Cardiac septum (tissue), 1 donor: ENCODE results near the gene KLHL17. TPM values are rescaled to one million over a fixed set of nuclear protein-coding genes. Genes with fewer than 3 reads are reported as not detected.

Source experiments
- DNase-seq: peaks from one replicate; pipeline ENCODE4 v3.0.0-alpha.2; 2020; ENCODE audit warnings: low spot score
- intact Hi-C: fragments of 100-400 bp; cut with DNase I; formaldehyde crosslinking; loops from one replicate; pipeline ENCODE4 v1.14.0; 2022
- total RNA-seq: library from RNA; stranded (reverse); fragmentation: NEBNext Ultra II Directional; extraction: Animal tissue kit (Norgen Biotek cat#: 25700); gene quantifications from one replicate; pipeline ENCODE4 v1.2.1, GENCODE V29; 2021
- donor health status: DM: no; HTN: no; CAD: no.

KLHL17 gene
- total RNA-seq, 1 donor from 2014 or later: 4.8 TPM

DNA sequence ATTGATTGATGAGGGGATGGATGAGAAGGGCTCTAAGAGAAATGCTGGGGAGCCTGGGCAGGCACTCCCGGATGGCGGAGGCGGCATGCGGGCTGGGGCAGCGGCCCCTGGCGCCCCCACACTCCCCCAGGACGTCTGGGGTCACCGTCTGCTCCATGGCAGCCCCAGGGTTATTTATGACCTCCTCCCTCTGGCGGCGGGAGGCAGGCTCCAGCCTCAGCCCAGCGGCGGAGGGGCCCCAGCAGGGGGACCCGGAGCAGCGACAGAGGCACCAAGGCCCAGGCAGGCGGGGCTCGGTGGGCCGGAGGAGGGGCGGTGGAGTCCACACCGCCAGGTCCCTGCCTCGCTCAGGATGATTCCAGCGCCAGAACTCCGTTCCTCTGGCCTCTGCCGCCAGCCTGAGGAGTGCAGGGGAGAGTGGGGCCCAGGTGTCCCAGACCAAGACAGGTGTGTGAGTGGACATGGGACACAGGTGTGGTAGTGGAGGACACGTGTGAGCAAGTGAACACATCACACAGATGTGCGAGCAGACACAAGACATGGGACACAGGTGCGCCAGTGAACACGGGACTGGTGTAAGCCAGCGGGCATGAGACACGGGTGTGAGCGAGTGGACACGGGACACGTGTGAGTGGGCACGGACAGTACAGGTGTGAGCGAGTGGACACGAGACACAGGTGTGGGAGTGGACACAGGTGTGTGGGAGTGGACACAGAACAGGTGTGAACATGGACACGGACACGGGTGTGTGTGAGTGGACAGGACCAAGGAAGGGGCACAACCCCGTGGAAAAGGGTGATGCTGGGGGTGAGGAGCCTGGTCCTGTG is 39.2 kb upstream of the KLHL17 start:
- no peak for DNase-seq
- intact Hi-C loops: no loop called here

GRCh38 chr1:923131-923990 is 37.0 kb upstream of the KLHL17 start, which contains the start of gene SAMD11:
Gene SAMD11 (plus strand): TSS chr1:923923. CDS start chr1:924432, 509 bp downstream.
- DNase-seq: peak; percentile 84
- intact Hi-C loops: loop anchor here (2.0 kb wide), 1 partner anchor 17 kb away; no protein-coding TSS in a partner anchor

DNA sequence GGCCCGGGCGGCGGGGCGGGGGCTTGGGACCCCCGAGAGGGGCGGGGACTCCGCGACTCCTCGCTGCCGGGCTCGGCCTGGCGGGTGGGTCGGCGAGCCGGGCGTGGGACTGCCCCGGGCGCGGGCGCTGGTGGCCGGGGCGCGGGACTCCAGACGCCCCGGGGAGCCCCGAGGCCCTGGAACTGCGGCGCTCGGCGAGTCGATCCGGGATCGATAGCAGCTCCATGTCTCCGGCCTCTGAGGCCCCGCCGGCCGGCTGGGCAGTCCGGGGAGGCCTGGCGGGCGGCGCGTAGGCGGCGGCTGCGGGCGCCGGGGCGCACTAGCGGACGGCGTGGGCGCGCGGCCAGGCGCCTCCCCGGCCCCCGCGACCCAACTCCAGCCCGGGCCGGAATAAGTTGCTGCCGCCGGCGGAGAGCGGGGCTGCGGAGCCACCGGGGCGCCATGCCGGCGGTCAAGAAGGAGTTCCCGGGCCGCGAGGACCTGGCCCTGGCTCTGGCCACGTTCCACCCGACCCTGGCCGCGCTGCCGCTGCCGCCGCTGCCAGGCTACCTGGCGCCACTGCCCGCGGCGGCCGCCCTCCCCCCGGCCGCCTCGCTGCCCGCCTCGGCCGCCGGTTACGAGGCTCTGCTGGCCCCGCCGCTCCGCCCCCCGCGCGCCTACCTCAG is 36.3 kb upstream of the KLHL17 start:
- DNase-seq: no peak
- intact Hi-C loops: loop anchor here (2.0 kb wide), 1 partner anchor 17 kb away; no protein-coding TSS in a partner anchor

DNA sequence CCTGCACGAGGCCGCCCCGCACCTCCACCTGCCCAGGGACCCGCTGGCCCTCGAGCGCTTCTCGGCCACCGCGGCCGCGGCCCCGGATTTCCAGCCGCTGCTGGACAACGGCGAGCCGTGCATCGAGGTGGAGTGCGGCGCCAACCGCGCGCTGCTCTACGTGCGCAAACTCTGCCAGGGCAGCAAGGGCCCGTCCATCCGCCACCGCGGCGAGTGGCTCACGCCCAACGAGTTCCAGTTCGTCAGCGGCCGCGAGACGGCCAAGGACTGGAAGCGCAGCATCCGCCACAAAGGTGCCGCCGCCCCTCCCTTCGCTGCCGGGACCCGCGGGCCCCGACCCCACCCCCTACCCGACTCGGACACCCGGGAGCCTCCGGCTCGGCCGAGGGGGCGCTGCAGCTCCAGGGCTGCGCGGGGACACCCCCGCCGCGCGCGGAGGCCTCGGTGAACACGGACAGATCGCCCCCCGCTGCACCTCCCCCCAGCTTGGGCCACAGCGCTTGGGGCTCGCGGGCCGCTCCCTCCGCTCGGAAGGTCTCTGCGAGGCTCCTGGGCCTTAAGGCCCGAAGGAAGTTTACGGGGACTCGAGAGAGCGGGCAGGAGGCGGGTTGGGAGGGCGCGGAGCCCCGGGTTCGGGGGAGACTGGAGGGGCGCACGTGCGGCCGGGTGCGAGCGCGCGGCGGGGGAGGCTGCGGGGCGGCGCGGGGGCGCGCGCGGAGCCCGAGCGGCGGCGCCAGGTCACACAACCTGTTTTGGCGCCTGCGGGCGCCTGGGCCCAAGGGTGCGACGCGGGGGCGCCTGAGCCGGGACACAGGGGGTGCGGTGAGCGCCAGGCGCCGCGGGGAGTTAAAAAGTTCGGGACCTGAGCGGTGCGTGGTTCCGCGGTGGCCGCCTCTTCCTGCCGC is 35.5 kb upstream of the KLHL17 start:
- intact Hi-C loops: no loop called here
- DNase-seq: no peak

- intact Hi-C loops: no loop called here
- DNase-seq: no peak
Observed at GRCh38 chr1:925561-926421, 34.6 kb upstream of the KLHL17 start.

DNA sequence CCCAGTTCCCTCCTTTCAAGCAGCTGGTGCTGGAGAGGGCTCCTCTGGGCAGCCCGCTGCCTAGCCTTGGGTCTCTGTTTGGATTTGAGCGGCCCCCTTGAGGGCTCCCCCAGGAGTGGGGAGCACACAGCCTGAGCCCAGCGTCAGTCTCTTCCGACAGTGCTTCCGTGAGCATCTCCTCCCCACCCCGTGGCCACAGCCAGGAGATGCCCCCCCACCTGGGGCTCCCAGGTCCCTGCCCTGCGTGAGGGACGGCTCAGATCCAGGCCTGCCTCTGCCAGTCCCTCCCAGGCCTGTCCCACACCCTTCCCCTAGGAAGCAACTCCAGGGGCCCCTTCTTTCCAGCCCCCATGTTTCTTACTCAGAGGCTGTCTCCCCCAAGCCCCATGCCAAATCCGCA is 33.1 kb upstream of the KLHL17 start:
- intact Hi-C loops: no loop called here
- no peak for DNase-seq

GRCh38 chr1:927748-928147 is 32.6 kb upstream of the KLHL17 start:
- no peak for DNase-seq
- intact Hi-C loops: no loop called here

GRCh38 chr1:928825-929661 is 31.3 kb upstream of the KLHL17 start:
- no peak for DNase-seq
- intact Hi-C loops: no loop called here

DNA sequence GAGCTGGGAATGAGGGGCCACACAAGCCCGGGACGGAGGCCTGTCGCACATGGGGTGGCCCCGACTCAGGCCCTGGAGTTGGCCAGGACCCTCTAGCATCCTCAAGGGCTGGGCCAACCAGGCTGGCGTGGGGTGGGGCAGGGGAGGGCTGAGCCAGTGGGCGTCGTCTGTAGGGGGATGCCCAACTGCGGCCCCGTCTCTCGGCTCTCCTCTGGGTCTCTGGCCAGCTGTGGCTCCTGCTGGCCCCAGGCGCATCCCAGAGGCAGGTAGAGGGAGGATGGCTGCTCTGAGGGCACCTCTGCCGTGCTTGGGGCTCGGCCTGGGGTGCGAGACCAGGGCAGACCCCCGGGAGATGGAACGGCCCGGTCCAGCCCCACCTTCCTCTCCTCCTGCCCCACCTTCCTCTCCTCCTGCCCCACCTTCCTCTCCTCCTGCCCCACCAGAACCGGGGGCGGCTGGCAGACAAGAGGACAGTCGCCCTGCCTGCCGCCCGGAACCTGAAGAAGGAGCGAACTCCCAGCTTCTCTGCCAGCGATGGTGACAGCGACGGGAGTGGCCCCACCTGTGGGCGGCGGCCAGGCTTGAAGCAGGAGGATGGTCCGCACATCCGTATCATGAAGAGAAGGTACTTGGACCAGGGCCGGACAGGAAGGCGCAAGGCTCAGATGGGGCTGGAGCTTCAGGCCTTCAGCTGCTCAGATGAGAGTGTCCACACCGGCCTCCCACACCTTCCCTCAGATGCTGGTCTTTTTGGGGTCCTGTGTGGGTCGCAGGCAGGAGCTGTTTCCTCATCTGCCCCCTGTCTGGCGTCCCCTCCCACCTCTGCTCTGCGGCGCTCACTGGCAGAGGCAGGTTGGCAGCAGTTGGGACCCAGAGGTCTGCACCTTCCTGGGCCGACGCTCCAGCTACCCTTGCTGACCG is 30.4 kb upstream of the KLHL17 start:
- intact Hi-C loops: no loop called here
- no peak for DNase-seq

- no peak for DNase-seq
- intact Hi-C loops: no loop called here
Observed at GRCh38 chr1:930633-931138, 29.7 kb upstream of the KLHL17 start.

GRCh38 chr1:931380-932172 is 28.8 kb upstream of the KLHL17 start:
- intact Hi-C loops: no loop called here
- no peak for DNase-seq

DNA sequence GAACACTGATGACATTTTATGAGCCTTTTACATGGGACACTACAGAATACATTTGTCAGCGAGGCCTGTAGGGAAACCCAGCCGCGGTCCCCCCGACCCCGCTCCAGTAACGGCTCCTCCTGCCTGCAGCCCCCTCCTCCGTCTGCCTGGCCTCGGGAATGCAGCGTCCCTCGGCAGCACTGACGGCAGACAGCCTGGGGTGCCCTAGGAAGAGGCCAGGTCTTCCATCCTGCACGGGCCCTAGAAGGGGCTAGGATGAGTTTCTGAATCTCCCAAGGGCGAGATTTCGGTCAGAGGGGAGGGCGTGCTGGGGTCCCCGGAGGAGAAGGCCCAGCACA is 28.2 kb upstream of the KLHL17 start:
- intact Hi-C loops: no loop called here
- no peak for DNase-seq

GRCh38 chr1:932776-933602 is 27.4 kb upstream of the KLHL17 start:
- intact Hi-C loops: no loop called here
- no peak for DNase-seq

DNA sequence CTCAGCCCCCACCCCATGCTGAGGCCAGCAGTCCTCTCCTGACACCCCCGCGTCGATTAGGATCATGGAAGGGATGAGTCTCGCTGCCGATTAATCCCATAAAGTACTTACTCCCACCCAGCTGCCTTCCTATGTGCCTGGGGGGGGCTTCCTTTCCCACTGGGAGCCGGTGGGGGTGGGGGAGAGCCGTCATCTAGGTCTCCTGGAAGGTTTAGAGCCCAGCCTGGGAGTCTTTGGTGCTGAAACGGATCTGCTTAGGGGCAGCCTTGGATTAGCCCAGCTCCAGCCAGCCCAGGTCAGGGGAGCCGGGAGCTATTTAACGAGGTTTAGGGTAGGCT is 26.8 kb upstream of the KLHL17 start:
- no peak for DNase-seq
- intact Hi-C loops: no loop called here
